ENCODE measurements around the gene MRPL20. TPM values are rescaled to one million over a fixed set of nuclear protein-coding genes. Genes with fewer than 3 reads are reported as not detected.

Gene MRPL20
- total RNA-seq, 1 donor from 2014 or later: 86.9 TPM

GRCh38 chr1:1381294-1381693 lies 25.8 kb downstream of the MRPL20 start:
- DNase-seq (ENCODE audit: extremely low spot score, unreplicated experiment): no peak
- no peaks in the 10 kb centered on the region for H3K27me3 Mint-ChIP-seq (ENCODE audit: unreplicated experiment)
- no peaks in the 10 kb centered on the region for H3K9me3 Mint-ChIP-seq (ENCODE audit: unreplicated experiment)
- H3K4me3 Mint-ChIP-seq (ENCODE audit: unreplicated experiment): no peak overlapping the region
- TF ChIP-seq CTCF (IDR thresholded peaks at IDR 0.05): no peak
- no peak overlapping the region for H3K27ac Mint-ChIP-seq (ENCODE audit: unreplicated experiment)
- H3K4me1 Mint-ChIP-seq (ENCODE audit: unreplicated experiment): no peaks in the 10 kb centered on the region
- peaks cover 10% of the 10 kb centered on the region for H3K36me3 Mint-ChIP-seq (ENCODE audit: unreplicated experiment)

GRCh38 chr1:1380860-1381259 lies 26.2 kb downstream of the MRPL20 start:
- DNase-seq (ENCODE audit: extremely low spot score, unreplicated experiment): no peak
- TF ChIP-seq CTCF (IDR thresholded peaks at IDR 0.05): no peak
- Mint-ChIP-seq H3K4me1 (ENCODE audit: unreplicated experiment) (no peaks in the 10 kb centered on the region), H3K9me3 (ENCODE audit: unreplicated experiment) (no peaks in the 10 kb centered on the region), H3K4me3 (ENCODE audit: unreplicated experiment) (no peak overlapping the region), H3K36me3 (ENCODE audit: unreplicated experiment) (peaks cover 5% of the 10 kb centered on the region), H3K27ac (ENCODE audit: unreplicated experiment) (no peak overlapping the region), H3K27me3 (ENCODE audit: unreplicated experiment) (no peaks in the 10 kb centered on the region)

- no peaks in the 10 kb centered on the region for H3K9me3 Mint-ChIP-seq (ENCODE audit: unreplicated experiment)
Observed at GRCh38 chr1:1377540-1378205, 29.4 kb downstream of the MRPL20 start.

GRCh38 chr1:1376551-1377226 lies 30.4 kb downstream of the MRPL20 start:
- Mint-ChIP-seq H3K27ac (ENCODE audit: unreplicated experiment) (peak overlapping the region; percentile 42), H3K4me3 (ENCODE audit: unreplicated experiment) (peak overlapping the region; percentile 22), H3K9me3 (ENCODE audit: unreplicated experiment) (no peaks in the 10 kb centered on the region), H3K4me1 (ENCODE audit: unreplicated experiment) (peaks cover 21% of the 10 kb centered on the region), H3K36me3 (ENCODE audit: unreplicated experiment) (peaks cover 4% of the 10 kb centered on the region), H3K27me3 (ENCODE audit: unreplicated experiment) (no peaks in the 10 kb centered on the region)
- DNase-seq (ENCODE audit: extremely low spot score, unreplicated experiment): no peak
- TF ChIP-seq CTCF (IDR thresholded peaks at IDR 0.05): no peak

More at GRCh38 chr1:1377540-1378205, 29.4 kb downstream of the MRPL20 start:
- peaks cover 6% of the 10 kb centered on the region for H3K36me3 Mint-ChIP-seq (ENCODE audit: unreplicated experiment)
- H3K4me1 Mint-ChIP-seq (ENCODE audit: unreplicated experiment): peaks cover 15% of the 10 kb centered on the region
- no peaks in the 10 kb centered on the region for H3K27me3 Mint-ChIP-seq (ENCODE audit: unreplicated experiment)
- no peak for TF ChIP-seq CTCF (IDR thresholded peaks at IDR 0.05)
- no peak for DNase-seq (ENCODE audit: extremely low spot score, unreplicated experiment)
- no peak overlapping the region for H3K4me3 Mint-ChIP-seq (ENCODE audit: unreplicated experiment)
- no peak overlapping the region for H3K27ac Mint-ChIP-seq (ENCODE audit: unreplicated experiment)

- Mint-ChIP-seq H3K4me1 (ENCODE audit: unreplicated experiment) (peaks cover 21% of the 10 kb centered on the region), H3K27ac (ENCODE audit: unreplicated experiment) (peak within 1 kb of the TSS; percentile 94), H3K27me3 (ENCODE audit: unreplicated experiment) (no peaks in the 10 kb centered on the region), H3K9me3 (ENCODE audit: unreplicated experiment) (no peaks in the 10 kb centered on the region), H3K36me3 (ENCODE audit: unreplicated experiment) (peaks cover 3% of the 10 kb centered on the region), H3K4me3 (ENCODE audit: unreplicated experiment) (peak within 1 kb of the TSS; percentile 84)
- peak; percentile 100 for DNase-seq (ENCODE audit: extremely low spot score, unreplicated experiment)
- peak; percentile 46 for TF ChIP-seq CTCF (IDR thresholded peaks at IDR 0.05)
Observed at GRCh38 chr1:1374929-1375662, 32.0 kb downstream of the MRPL20 start, which contains the start of gene AURKAIP1. AURKAIP1 (minus strand) TSS chr1:1375207; CDS start chr1:1374756, 451 bp downstream.
